NCI-H2081 treated with DMSO at 0.1 percent for 48 hours (cell line): ENCODE measurements around the gene R3HDM1.
"Not testable (repeated sequence)": the region's sequence is repeated elsewhere in the genome, so short reads cannot be mapped to it uniquely, and the experiment has no call there.

Source experiments
- DNase-seq: peaks from one replicate; lab custom pipeline; 2025; lab: John Stamatoyannopoulos, UW

R3HDM1 gene

DNA sequence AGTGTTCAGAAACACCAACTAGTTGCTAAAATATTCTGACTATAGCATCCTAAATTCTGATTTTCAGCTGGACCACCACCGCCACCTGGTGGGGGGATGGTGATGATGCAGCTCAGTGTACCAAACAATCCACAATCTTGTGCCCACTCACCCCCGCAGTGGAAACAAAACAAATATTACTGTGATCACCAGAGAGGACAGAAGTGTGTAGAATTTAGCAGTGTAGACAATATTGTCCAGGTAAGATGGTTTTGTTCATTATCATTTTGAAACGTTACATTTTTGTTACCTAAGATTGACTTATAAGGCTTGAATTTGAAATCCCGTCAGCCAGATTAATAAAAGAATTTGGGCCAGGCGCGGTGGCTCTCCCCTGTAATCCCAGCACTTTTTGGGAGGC is 178.7 kb downstream of the R3HDM1 start:
- no peak for DNase-seq

DNA sequence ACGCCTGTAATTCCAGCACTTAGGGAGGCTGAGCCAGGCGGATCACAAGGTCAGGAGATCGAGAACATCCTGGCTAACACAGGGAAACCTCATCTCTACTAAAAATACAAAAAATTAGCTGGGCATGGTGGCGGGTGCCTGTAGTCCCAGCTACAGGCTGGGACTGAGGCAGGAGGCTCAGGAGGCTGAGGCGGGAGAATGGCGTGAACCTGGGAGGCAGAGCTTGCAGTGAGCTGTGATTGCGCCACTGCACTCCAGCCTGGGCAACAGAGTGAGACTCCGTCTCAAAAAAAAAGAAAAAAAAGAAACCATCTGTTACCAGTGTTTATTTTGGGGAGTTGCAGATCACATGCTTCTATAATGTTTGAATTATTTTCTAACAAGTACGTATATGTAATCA is 183.8 kb downstream of the R3HDM1 start:
- not testable (repeated sequence) for DNase-seq

DNA sequence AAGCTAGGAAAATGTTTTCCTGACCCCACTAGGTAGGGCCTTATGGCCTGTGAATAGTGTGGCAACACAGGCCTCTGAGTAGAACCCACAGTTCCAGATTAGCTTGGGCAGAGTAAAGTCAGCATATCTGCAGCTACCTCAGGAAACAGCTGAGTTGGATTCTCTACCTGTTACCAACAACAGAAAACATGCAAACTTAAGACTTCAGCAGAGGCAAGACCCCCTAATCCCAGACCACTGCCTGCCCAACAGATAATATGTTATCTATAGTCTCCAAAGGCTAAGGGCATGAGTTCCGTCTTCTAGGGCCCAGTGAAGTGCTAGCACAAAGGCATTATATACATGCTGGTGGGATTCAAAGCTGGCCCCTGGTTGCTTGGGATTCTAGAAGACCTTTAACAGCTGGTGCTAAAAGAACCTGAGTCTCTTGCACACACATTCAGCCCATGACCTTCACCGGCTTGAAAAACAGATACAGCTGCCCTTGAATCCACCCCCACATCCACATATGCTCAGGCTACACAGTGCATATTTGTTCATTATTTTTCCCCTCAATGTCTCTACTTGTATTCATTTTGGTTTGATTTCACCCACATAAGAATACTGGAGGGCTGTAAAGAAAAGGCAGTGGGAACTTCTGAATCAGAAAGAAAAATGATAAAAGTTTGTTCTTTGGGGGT is 196.9 kb downstream of the R3HDM1 start:
- DNase-seq, result no peak

DNA sequence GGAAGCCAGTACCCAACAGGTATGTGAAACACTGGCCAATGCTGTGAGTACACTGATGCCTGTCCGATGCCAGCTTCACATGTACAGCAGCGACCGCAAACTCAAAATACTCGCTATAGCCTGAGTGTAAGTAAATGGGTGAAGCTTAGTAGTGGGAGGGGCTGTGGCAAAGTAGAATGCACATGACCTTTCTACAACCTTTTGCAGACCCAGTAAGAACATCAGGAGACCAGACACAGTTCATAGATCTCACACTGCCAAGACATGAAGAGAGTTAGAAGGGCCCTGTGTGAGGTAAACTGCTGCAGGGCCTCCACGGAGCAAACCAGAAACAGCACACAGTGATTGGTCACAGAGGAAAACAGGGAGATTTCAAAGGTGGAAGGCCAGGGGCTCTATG is 201.3 kb downstream of the R3HDM1 start:
- no peak for DNase-seq

DNA sequence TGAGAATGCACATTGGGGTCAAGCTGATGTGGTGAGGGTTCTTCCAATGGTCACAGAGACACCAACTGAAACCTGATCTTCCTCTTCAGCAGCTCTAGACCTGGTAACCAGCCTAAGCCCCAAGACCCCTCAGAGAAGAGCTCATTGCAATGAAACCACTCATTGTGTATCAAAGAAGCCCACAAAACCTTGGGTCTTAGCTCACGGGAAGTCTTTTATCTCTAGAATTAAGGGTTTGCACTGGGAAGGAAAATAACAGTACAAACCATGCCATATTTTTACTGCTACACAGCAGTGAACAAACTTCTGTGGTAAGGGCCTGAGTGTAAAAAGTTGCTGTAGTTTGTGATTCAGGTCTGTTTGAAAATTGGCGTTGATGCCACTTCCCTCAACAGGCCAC is 201.8 kb downstream of the R3HDM1 start:
- DNase-seq, result no peak

DNA sequence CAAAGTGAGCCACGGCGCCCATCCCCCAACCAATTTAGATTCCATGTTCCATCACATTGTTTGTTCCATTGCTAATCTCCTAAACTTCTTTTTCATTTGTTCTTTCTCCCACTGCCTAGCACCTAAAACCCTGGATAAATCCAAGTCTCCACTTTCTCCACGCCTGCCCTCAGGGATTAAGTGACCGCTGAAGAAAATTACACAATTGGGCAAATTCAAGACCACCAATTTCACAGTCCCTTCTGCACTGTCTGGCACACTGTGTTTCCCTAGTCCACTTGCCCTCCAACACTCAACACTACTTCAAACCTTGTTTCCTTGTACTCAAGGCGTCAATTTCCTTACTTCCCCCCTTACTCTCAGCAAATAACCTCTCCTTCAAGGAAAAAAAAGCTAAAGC is 205.3 kb downstream of the R3HDM1 start:
- DNase-seq, result no peak

DNA sequence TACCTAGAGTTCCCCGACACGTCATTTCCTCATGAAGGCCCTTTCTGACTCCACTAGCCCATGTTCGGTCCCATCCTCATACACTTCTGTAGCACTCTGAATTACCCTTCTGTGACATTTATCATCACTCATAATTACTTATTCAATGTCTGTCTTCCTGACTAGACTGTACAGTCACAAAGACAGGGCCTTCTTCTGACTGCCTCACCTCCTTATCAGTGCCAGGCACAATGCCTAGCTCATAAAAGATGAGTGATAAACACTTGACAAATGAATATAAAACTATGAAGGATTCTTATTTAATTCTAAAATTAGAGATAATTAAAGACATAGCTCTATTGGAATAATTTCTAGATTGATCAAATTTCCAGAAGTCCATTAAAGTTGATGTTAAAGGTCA is 208.9 kb downstream of the R3HDM1 start:
- no peak for DNase-seq

DNA sequence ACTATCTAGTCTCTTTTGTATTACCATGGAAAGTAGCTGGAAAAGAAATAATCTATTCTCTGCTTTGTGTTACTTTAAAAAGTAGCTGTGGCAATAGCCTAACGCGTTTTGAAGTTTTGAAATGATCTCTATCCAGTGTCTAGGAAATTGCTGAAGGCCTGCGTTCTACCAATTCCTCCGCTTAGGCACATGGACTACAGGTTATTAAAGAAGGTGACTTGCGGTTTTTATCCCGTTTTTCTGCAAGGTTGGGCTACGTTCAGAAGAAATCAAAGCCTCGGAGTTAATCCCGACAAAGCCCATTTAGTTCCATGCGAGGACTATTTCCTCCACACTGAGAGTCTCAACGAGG is 209.7 kb downstream of the R3HDM1 start:
- DNase-seq, result no peak

DNA sequence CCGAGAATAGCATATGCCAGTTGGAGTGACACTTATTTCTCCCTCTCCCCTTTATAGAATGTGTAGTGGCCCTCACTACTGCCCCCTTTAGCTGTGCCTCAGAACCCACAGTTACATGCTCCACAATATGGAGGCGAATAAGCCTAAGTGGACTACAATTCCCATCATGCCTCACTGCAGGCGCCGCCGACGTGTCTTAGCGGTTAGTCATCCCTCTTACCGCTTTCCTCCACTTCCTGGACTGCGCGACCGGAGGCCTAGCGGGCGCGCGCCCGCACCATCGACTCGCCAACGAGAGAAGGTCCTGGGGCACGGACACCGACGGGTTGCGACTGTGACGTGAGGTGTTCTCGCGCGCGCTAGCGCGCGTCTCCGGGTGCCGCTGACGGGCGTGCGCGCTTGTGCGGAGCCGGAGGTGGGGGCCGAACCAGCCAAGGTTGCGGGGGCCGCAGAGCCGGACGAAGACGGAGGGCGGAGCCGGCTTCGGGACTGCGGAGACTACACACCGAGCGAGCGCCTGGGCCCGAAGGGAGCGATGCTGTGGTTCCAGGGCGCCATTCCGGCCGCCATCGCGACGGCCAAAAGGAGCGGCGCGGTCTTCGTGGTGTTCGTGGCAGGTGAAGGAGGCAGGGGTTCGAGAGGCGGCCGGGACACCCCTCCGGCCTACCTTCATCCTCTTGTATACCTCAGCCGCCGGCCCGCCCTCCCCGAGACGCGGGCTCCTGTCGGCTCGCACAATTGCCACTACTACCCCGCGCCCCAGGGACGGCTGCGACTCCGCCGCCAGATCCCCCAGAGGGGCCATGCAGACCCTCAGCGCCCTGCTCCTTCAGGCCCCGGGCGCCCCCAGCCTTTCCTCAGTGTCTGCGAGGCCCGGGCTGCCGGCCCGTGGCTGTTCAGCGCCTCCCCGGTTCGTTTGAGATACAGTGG is 210.4 kb downstream of the R3HDM1 start, which contains the start of gene UBXN4:
Gene UBXN4, plus strand, starts transcription at position 461 of the 930 bp plus-strand sequence. Its CDS starts 75 bp downstream, at position 536.
- DNase-seq, result peak; percentile 95

DNA sequence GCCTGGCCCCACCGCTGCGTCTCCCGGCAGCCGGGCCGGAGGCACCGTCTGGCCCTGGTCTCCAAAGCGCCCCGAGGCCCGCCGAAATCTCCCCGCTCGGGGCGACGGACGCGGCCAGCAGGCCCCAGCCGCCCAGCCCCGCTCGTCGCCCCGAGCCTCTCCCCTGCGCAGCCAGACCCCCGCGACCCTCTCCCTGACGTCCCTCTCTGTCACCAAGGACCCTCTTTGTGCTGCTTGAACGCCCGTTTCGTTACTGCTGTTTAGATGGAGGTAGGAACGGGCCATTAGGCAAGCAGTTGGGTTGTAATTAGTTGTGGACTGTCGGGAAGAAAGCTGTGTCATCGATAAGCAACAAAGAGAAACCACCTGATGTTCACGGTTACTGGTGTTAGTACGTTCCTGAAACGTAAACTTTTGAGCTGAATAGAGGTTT is 211.1 kb downstream of the R3HDM1 start:
- DNase-seq, result no peak

DNA sequence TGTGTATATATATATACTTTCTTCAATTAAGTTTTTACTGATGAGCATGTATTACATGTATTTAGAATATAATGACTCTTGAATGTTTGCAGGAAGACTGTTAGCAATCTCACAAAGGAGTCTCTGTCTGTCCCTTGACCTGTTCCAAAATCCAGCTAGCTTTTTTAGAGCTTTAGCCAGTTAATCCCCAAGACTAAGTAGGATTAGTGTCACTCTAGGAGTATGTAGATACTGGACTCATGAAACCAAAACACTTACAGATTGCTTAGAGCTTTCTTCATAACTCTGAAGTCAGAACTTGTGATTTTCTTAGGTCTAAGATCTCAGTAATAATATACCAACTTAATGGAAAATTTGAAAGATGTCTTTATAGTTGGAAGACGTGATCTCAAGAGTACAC is 212.6 kb downstream of the R3HDM1 start:
- DNase-seq, result no peak

DNA sequence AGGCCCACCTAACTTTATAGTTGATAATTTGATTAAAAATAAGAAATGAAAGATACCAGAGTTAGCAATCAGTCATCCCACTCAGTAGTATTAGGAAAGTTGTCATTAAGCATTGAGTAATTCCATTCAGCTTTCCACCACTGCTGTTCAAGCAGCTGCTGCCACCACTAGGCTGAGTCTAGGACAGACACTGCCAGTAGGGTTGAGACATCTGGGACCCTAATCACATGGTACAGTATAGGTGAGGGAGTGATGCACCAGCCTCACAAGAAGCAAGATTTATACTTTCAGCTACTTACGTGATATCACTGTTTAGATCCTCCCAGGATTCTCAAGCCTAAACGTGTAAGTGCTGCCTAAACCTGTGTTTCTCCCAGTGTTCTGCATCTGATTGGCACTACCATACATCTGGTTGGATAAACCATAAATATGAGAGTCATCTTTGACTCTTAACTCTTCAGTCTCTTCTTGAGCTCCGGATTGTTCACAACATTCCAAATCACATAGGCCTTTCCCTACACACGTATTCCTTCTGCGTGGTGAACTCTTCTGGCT is 213.6 kb downstream of the R3HDM1 start:
- no peak for DNase-seq

DNA sequence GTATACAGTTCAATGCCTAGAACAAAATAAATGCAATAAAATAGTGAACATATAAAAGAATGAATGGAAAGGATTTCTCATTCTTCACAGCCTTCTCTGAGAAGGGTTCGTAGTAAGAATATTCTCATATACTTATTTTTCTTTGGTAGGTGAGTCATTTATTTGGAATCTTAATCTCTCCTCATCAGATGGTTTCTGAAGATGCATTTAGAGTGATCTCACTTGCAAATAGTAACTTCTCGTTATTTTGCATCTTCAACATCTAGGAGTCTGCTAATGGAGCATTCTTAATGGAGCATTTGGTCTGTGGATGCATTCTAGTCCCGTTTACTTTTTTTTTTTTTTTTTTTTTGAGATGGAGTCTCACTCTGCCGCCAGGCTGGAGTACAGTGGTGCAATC is 214.3 kb downstream of the R3HDM1 start:
- DNase-seq, result no peak

DNA sequence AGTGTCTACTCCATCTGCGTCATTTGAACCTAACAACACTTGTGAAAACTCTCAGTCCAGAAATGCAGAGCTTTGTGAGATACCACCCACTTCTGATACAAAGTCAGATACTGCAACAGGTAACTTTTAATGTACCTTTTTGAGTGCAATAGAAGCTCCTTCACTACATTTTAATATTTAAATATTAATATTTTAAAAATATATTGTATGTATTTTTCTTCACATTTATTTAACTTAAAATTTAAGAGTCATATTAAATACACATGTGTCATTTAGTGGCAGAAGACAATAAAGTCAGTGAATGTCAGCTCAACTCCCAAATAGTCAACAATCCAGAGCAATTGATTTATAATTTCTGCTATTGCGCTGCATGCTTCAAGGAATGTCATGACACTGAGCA is 224.3 kb downstream of the R3HDM1 start:
- no peak for DNase-seq

DNA sequence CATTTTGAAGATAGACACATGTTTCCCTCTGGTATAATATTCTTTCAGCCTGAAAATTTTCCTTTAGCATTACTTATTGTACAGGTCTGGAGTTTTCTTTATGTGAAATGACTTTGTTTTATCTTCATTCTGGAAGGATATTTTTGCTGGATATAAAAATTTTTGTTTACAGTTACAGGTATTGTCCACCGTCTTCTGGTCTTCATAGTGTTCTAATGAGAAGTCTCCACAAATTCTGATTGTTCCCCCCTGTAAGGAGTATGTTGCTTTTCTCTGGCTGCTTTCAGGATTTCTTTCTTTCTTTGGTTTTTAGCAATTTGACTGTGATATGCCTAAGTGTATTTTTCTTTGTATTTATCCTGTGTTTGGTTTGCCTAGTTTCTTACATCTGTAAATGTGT is 225.4 kb downstream of the R3HDM1 start:
- DNase-seq, result no peak

DNA sequence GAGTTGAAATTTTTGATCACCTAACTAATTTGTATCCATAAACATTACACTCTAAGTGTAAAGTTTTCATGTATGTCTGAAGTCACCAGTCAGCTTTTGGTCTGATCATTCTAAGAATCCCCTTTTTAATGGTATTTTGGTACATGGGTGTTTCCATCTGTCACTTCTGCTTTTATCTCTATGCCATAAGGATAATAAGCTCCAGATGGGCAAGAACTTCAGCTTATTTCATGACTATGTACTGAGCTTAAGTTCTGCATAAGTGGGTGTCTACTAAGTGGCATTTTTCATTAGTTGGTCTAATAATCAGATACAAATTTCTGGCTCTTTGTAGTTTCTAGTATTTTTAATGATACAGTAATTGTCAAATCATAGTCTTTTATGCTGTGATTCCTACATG is 230.7 kb downstream of the R3HDM1 start:
- no peak for DNase-seq

DNA sequence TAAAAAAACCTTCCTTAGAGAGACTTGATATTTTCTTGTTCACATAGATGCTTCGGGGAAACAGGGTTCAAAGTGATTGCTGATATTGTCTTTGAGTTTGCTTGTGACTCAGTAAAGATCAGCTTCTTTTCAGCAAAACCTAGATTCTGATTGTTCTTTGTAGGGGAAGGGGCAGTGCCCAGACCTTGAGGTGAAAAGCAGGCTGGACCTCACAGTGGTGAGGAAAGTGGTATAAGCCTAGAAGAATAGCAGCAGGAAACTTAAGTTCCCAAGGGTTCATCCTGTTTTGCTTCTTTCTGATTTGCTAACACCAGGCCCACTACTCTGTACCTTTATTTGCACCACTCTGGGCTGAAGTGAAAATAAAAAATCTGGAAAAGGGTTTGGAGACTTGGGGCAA is 231.2 kb downstream of the R3HDM1 start:
- DNase-seq, result no peak

DNA sequence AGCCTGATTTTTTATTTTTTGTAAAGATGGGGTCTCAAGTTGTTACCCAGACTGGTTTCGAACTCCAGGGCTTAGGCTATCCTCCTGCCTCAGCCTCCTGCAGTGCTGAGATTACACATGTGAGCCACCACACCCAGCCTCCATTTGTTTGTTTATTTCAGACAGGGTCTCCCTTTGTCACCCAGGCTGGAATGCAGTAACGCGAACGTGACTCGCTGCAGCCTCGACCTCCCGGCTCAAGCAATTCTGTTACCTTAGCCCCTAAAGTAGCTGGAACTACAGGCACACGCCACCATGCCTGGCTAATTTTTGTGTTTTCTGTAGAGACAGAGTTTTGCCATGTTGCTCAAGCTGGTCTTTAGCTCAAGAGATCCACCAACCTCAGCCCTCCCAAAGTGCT is 237.6 kb downstream of the R3HDM1 start:
- no peak for DNase-seq

DNA sequence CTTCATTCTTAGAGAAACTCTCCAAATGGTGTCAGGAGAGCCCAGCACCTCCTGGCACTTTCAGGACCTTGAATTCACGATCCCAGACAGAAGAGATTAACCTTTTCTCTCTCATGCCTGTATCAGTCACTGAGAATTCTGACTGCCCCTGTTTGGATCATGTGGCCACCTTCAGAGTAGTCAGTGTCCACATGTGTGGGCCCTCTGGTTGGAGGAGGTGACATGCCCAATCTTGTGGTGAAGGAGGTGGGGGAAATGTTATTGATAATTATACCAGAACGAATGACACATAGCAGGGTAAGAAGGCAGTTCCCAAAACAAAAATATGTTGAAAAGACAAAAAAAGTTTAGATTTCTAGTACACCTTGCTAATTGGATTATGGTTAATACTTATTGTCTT is 242.0 kb downstream of the R3HDM1 start:
- no peak for DNase-seq

DNA sequence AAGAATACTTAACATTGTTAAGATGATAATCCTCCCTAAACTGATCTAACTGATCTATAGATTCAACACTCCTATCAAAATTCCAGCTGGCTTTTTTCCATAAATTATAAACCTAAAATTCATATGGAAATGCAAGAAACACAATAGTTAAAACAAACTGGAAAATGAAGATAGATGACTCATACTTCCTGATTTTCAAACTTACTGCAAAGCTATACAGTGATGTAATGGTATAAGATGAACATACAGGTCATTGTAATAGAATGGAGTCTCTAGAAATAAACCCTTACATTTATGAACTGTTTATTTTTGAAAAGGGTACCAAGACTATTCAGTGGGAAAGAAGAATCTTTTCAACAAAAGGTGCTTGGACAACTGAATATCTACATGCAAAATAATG is 242.6 kb downstream of the R3HDM1 start:
- no peak for DNase-seq
